Stromal cell of bone marrow (primary cell): ENCODE data around the gene WDHD1.
"Not testable (repeated sequence)": the region's sequence is repeated elsewhere in the genome, so short reads cannot be mapped to it uniquely, and the experiment has no call there.

Source experiments
- DNase-seq: peaks from one replicate; pipeline ENCODE4 v3.0.0-alpha.2; 2012; ENCODE audit warnings: low read depth

The WDHD1 gene

GRCh38 chr14:54906075-54906474 is 120.8 kb downstream of the WDHD1 start:
- DNase-seq: no peak

- DNase-seq: no peak
Measured at GRCh38 chr14:54902521-54903420, 124.1 kb downstream of the WDHD1 start, which contains the start of gene GCH1. TSS of gene GCH1 (minus strand) at chr14:54902826. CDS start at chr14:54902663, 163 bp downstream.

- DNase-seq: no peak
Measured at GRCh38 chr14:54902143-54902520, 124.8 kb downstream of the WDHD1 start.

- no peak for DNase-seq
Measured at GRCh38 chr14:54901380-54902142, 125.3 kb downstream of the WDHD1 start.

GRCh38 chr14:54899573-54899972 is 127.3 kb downstream of the WDHD1 start:
- no peak for DNase-seq

- not testable (repeated sequence) for DNase-seq
Measured at GRCh38 chr14:54897809-54898555, 128.9 kb downstream of the WDHD1 start.

- no peak for DNase-seq
Measured at GRCh38 chr14:54895683-54896082, 131.2 kb downstream of the WDHD1 start.

GRCh38 chr14:54894995-54895394 is 131.9 kb downstream of the WDHD1 start:
- DNase-seq: no peak

- no peak for DNase-seq
Measured at GRCh38 chr14:54893151-54893760, 133.6 kb downstream of the WDHD1 start.

GRCh38 chr14:54891471-54892245 is 135.2 kb downstream of the WDHD1 start:
- no peak for DNase-seq

- no peak for DNase-seq
Measured at GRCh38 chr14:54890788-54891187, 136.1 kb downstream of the WDHD1 start.

GRCh38 chr14:54889919-54890318 is 137.0 kb downstream of the WDHD1 start:
- DNase-seq: no peak
